Right hindlimb (tissue), 1 donor: ENCODE results near the gene COL4A2.
"Not testable (repeated sequence)": the region's sequence is repeated elsewhere in the genome, so short reads cannot be mapped to it uniquely, and the experiment has no call there.

Experiments used
- DNase-seq: peaks from one replicate; pipeline ENCODE4 v3.0.0-alpha.2; 2018

The COL4A2 gene

DNA sequence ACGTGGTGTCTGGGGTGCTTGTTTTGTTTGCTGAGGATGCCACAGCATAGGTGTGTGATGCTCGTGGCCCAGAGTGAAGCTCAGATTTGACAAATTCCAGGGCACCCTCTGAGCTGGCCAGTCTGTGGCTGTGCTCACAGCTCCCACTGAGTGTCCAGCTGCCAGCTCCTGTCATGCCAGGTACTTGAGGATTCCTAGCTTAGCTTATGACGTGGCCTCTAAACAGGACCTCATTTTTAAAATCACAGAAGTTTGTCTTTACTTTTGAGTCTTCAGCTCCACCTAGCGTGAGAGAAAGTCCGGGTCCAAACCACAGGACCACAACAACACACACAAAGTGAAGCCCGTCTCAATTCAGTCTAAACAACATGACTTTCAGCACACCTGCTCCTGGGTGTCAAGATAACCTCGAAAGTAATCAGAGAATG, 137.2 kb downstream of the COL4A2 start:
- no peak for DNase-seq

DNA sequence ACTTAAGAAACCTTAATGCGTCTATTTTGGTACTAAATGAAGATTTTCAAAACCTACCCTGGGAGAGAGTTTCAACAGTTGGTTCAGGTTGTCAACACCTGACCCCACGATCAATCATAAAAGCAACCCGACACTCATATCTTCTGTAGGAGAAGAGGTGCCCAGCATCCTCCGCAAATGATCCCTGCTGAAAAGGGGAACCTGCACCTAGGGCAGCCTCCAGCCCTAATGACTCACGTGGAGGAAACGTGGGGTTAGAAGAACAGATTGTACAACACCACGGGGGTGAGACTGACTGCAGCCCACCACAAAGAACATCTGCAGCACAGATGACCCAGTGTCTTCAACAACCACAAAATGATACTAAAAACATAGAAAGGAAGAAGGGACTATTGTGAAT, 138.1 kb downstream of the COL4A2 start:
- DNase-seq, result no peak

DNA sequence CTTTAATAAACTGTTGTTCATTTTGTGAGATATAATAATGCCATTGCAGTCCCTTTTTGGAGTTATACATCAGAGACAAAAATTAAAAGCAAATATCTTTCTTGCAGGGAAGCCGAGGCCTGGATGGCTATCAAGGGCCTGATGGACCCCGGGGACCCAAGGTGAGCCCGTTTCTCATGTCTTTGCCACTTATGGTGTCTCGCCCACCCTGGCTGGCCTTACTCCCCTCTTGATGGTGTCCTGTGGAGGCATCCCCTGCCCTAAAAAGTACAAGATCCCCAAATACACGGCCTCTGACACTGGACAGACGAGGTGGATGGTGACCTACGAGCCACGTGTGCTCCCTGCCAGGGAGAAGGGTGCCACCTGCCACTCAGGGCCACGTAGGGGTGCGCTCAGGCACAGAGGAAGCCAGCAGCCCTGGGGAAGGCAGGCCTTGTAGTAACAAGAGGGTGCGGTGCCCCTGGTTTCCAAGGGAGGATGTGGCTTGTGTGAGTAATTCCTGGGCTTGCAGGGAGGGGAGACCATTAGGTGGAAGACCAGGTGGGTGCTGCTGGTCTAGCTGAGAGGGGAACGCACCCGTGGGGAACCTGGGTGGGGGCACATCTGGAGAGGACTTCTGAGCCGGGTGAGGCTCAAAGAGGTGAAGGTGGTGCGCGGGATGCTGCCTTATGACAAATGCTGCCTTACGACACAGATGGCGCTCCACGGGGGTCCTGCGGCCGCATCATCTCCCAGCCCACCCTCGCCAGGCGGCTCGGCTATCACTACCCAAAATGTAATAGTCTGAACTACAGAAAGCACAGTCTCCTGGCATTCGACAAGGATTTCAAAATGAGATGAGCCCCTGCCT, 138.9 kb downstream of the COL4A2 start:
- no peak for DNase-seq

DNA sequence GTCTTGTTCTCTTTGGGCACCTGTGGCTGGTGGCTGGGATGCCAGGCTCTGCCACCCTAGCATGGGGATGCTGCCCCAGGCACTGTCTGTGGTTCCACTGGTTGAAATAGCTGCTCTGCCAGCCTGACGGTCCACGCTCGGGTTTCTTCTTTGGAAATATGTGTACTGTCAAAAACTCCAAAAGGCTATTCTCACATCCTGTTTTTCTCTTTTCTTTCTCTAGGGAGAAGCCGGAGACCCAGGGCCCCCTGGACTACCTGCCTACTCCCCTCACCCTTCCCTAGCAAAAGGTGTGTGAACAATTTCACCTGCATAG, 139.4 kb downstream of the COL4A2 start:
- DNase-seq, result no peak

DNA sequence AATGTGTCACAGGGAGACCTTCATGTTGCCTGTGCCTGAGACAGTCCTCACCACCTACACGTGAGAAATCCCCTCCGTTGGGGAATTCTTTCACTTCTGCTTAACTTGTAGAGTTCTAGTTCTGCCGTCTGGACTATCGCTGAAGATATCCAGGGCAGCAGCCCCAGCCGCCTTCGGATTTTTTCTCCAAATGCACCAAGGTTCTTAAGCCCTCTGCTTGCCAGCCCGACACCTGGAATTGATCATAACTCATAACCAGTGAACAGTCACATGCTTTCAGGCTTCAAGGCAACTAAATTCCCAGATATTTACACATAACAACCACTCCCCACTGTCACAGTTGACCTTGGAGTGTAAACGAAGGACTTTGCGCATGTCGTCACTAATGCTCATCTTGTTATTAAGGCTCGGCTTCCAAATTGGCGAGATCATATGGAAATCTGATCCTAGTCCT, 140.0 kb downstream of the COL4A2 start:
- no peak for DNase-seq

DNA sequence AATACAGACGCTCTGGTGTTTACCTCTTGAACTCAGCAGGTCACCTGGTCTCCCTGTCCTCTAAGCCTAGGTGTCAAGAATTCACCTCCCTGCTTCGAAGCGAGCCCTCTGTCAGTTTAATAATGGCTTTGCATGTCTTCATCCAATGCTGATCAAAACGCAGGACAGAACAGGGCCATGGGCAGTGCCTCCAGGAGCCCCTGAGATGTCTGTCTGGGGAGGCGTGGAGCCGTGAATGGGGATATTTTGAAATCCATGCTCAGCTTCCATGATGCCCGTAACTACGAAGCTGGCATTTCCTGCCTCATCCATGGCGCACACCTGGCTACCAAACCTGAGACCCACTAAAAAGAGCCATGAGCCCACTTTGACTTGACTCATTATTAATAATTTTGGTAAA, 140.7 kb downstream of the COL4A2 start:
- no peak for DNase-seq

DNA sequence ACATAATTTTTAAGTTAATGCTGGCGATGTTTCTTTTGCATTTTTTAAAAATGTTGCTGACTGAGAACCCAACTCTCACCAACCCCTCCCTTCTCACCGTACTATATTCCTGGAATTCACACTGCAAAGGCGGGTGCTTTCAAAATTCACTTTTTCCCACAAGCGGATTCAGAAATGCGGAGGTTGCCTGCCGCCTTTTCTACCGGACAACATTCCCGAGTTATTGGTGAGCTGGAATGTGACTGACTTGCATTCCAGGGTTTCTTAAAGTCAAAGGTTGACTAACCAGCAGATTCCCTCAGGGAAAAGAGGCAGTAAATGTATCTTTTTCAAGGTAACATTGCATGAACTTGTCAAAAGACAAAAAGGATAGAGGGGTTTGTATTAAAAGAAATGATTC, 141.1 kb downstream of the COL4A2 start:
- no peak for DNase-seq

DNA sequence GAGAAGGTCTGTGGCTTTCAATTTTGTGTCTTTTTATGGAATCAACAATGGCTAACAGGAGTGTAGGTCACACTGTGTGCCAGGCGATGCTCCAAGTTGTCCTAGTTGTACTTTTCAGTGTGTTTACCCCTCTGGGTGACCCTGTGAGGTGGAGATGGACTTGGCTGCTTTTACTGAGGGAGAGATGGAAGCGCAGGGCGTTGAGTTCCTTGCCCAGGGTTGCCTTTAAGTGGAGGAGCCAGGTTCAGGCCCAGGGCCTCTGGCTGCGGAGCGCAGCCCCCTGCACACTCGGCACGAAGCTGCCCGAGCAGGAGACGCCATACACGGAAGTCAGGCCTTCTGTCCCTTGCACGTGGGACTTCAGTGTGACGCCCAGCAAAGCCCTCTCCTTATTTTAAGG, 141.6 kb downstream of the COL4A2 start:
- DNase-seq, result no peak

DNA sequence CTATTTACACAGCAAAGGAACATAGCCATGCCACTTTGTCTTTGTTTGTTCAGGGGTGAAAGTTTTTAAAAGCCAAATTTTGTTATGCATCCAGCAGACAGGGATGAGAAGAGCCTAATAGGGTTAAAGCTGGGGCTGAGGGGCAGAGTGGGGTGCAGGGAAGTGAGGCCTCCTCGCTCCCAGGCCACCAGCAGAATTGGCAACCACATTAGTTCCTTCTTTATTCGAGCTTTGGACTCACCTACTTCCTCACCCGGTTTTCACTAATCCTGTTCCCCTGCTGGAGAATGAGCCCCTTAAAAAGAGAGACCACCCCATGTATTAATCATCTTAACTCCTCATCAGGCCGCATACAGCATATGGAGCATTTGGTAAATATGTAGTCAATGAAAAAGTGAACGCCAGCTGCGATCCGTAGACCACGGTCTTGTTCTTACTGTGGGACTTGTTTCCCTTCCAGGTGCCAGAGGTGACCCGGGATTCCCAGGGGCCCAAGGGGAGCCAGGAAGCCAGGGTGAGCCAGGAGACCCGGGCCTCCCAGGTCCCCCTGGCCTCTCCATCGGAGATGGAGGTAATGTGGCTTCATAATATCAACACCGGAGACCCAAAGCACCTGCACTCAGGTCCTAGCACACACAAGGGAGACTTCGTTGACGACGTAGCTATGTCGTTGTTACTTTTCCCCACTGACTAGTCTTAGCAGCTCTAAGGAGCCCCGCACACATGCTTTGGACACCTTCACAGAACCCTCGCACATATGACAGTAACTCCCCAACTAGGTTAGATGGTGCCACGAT, 142.3 kb downstream of the COL4A2 start:
- no peak for DNase-seq

DNA sequence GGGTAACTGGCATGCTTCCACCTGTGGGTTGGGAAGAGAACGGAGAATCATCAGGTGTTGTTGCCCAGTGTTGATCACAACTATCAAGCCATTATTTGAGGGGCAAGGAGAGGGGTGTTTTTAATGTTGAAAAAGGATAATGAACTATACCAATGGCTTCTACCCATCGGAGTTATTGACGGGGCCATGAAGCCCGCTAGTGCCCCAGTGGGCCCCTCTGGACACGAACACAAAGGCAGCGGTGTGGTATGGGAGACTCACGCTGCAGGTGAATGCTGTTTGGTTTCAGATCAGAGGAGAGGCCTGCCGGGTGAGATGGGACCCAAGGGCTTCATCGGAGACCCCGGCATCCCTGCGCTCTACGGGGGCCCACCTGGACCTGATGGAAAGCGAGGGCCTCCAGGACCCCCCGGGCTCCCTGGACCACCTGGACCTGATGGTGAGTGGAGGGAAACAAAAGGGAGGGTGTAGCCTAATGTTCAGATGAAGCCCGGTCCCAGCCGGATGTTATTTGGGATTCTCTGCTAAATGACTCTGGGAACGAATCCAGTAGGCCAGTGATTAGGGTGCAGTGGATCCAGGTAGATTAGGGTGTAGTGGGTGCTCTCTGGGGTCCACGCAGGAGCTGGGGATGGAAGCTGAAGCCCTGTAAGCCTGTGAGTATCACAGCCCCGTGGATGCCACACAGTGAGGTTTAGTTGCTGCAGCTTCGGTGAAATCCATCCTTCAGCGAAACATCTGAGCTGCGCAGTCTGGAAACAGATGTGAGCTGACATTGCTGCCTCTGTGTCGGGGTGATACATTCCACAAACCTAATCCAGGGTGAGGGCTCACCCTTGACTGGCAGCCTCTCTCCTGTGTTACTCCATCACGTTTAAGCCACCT, 143.2 kb downstream of the COL4A2 start:
- no peak for DNase-seq

DNA sequence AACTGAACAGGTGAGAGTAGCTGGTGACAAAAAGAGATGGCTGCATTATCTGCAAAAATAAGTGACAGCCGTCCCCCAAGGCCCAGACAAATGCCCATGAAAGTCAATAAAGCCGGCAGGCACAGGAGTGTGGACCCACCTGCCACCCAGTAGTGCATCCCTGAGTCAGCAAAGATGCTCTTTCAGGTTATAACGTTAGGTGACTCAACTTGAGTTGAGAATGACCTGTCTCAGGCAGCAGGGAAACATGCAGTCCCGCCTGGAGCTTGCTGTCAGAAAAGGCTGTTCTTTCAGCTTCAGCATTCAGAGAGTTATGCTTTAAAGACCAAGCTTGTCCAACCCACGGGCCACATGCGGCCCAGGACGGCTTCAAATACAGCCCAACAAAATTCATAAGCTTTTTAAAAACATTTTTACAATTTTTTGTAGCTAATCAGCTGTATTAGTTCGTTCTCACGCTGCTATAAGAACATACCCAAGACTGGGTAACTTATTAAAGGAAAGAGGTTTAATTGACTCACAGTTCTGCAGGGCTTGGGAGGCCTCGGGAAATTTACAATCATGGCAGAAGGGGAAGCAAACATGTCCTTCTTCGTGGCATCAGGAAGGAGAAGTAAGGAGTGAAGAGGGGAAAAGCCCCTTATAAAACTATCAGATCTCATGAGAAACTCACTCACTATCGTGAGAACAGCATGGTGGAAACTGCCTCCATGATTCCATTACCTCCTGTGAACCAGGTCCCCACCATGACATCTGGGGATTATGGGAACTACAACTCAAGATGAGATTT, 144.1 kb downstream of the COL4A2 start:
- DNase-seq, result no peak

DNA sequence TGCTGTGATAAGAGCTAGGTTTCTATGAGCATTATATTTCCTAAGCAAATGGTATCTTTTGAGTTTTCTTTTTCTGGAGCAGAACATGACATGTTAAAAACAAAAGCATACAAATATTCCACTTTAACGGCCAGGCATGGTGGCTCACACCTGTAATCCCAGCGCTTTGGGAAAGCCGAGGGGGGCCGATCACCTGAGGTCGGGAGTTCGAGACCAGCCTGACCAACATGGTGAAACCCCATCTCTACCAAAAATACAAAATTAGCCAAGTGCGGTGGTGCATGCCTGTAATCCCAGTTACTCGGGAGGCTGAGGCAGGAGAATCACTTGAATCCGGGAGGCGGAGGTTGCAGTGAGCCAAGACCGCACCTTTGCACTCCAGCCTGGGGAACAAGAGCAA, 146.0 kb downstream of the COL4A2 start:
- DNase-seq, result not testable (repeated sequence)

DNA sequence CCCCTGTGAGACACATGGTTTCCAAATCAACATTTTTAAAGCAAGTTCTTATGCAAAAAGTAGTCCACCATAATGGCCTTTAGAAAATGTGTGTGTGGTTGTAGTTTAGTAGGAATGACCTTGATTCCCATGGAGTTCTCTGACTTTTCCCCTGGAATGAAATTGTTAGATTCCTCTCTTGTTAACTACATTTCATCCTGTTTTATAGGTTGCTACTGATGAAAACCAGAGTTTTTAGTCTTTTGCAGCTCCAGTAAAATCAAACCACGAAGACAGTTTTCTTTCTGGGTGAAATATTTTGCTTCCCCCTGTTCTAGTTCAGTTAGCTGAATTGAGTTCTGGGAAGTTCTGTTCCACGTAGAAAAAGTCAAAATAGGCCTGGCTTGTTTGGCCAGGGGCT, 146.7 kb downstream of the COL4A2 start:
- DNase-seq, result no peak

DNA sequence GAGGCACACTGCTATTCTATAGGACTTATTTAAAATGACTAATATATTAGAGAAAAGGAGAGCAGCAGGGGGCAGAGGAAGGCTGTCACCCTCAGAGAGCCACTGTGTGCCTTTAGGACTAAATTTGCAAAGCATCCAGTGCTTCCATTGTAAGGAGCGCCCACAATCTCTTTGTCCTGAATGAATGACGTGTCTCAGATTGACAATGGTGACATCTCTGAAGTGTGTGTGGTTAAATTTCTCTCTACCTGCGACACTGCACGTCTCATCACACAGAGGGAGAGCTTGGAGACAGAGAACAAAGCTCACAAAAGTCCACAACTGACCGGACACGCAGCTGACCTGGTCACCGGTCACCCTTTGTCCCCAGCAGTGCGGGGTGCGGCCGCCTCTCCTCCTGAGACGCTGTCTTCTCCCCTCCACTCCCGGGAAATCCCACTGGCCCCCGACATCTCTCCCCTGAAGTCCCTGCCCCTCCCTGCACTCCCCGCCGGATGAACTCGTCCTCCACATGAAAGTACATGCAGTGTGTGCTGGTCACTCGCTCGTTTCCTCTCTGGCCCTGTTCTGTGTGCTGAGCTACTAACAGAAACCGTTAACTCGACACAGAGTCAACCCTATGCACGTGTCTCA, 147.3 kb downstream of the COL4A2 start:
- DNase-seq, result no peak

DNA sequence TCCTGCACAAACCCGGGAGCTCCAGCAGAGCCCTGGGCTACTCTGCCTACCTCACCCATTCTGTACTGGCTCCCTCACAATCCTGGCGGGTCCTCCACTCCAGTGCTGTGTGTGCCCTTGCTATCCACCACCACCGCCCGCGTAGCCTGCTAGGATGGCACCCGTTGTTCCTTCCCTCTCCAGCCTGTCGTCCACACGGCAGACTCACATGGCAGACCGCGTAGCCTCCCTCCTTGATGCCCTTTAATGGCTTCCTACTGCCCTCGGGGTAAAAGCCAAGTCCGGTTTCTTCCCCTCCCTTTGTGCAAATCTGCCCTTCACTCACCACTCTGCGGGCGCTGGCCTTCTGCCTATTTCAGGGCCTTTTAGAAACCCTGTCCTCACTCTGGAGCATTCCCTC, 147.9 kb downstream of the COL4A2 start:
- DNase-seq, result no peak

DNA sequence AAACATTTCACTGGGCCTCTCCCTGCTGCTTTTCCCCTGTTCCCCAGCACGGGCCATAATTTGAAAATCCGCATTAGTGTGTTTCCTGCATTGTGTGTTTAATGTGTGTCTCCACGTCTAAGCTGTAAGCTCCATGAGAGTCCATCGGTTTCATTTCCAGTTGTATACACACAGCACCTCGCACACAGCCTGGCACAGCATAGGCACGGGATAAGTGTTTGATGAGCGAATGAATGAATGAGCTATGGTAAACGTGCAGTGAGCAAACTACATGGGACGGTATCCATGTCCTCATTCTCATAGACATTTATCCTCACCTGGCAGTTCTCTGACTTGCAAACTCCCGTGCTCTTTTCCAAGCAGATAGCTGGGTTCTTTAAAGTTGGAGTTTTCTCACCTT, 148.4 kb downstream of the COL4A2 start:
- DNase-seq, result no peak

DNA sequence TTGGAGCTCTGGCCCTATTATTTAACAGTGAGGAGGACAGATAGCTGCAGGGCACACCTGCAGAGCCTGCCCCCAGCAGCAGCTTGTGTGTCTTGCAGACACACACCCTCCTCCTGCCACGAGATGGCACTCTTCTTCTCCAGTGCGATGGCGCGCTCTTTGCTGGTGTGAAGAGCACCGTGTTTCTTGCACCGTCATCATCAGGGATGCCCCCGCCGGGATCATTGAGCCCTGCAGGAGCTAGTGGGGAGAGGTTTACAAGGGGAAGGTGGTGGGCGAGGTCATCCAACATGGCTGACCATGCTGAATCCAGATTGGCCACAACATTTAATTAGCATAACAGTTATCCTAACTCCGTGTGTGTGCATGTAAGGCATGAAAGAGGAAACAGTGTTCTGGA, 148.9 kb downstream of the COL4A2 start:
- peak; percentile 73 for DNase-seq

DNA sequence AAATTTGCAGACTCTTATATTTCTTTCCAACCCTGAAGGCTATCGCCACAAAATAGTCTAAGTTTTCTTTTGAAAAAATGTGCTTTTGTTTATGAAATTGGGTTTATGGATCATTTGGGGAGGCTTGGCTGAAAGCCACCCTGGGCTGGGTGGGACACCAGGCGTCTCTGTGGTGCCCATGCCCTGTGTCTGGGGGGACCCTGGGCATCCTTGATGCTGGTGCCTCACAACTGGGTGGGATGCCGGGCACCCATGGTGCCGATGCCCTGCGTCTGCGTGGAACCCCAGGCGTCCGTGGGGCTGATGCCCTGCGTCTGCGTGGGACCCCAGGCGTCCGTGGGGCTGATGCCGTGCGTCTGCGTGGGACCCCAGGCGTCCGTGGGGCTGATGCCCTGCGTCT, 149.5 kb downstream of the COL4A2 start:
- DNase-seq, result no peak

DNA sequence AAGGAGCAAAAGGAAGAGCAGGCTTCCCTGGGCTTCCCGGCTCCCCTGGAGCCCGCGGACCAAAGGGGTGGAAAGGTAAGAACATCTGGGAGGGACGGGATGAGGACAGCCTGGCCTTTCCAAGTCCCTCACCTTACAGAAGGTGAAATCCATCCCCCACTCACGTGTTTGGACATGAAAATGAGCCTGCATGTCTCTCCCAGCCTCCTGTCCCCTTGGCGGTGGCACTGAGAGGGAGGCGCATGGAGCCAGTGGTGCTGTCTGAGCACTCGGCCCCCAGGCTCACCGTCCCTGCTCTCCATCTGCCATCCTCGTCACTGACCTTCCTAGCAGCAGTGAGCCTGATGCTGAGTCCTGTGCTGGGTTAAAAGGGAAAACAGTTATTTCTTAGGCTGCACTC, 150.3 kb downstream of the COL4A2 start:
- no peak for DNase-seq

DNA sequence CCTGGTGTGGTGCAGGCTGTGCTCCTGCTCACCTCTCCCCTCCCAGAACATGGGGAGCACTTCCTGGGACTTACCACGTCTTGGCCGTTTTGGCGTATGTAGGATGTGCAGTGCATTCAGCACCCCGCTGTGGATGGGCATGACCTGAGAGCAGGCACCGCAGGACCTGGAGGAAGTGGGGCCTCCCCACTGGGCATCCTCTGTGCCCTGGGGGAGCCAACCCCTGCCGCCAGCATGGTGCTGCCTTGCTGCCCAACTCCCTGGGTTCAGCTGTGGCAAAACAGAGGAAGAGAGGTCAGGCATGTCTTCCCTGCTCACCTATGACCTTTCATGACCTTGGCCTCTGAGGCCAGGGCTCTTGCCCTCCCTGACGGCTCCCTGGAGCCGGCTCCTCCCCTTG, 150.9 kb downstream of the COL4A2 start:
- no peak for DNase-seq

DNA sequence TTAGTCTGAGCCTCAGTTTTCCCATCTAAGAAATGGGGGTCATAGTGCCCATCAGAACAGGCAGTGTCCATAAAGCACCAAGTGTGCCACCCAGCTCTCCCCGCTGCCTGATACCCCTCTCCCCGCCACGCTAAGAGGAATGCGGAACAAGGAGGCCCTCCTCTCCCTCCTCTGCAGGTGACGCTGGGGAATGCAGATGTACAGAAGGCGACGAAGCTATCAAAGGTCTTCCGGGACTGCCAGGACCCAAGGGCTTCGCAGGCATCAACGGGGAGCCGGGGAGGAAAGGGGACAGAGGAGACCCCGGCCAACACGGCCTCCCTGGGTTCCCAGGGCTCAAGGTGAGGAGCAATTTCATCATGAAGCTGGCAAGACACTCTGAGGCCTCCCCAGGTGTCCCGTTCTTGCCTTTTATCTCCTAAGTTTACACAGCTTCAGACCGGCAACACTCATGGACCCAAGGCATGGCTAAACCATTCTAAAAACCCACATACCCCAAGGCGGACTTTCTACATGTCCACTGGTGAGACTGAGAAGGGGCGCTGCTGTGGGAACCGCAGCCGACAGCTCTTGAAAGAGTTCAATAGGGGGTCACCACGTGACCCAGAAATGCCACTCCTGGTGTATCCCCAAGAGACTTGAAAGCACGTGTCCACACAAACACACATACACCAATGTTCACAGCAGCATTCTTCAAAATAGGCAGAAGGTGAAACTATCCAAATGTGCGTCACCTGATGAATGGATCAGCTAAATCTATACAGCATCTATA, 151.7 kb downstream of the COL4A2 start:
- no peak for DNase-seq
